MM.1S (cell line): ENCODE data around the gene HMGCS1.

Source experiments
- CTCF ChIP-seq: fragments of 300-600 bp; sonication (generic); IDR thresholded peaks from 2 replicates; pipeline ENCODE4 v1.5.1; 2016; ENCODE audit warnings: antibody characterized with exemption, low read length, mixed read lengths
- EZH2 ChIP-seq: fragments of 300-600 bp; sonication (generic); optimal IDR thresholded peaks from 2 replicates; pipeline ENCODE3; 2017; ENCODE audit warnings: low read depth, mild to moderate bottlenecking, antibody characterized with exemption, low read length, mixed read lengths

DNA sequence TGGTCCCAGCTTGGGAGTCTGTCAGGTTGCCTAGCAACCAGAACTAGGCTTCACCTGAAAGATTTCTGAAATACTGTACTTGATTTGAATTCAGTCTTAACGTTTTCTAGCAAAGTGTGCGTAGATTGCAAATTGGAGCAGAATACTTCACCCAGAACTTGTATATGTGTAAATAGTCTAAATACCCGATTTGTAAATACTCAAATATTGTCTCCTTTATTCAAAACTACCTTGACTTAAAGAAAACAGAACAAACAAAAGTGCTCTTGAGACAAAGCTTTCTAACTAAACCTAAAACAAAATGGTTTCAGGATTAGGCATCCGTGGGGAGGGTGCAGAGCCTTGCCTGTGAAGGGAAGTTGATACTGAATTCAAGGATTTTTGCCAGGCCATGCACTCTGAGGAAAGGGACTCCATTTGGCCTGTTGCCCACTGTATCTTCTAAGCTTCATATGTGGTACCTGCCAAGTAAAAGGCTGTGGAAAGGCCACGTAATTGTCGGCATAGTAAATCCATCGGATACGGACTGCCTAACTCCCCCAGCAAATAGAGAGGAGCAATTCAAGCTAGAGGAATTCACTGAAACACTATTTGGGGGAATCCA is 744 bp upstream of the HMGCS1 start:
- no peak for TF ChIP-seq EZH2
- no peak for TF ChIP-seq CTCF
